Measurements from ENCODE around the gene GCSAM.

- no peak for TF ChIP-seq CTCF (IDR thresholded peaks at IDR 0.05; ENCODE audit: extremely low read depth in 1 of 2, insufficient read depth in 1 of 2, low read depth in 1 of 2, low read length in 2 of 2)
- no peak for TF ChIP-seq POLR2A (IDR thresholded peaks at IDR 0.05; ENCODE audit: low read depth, low read length)
Measured at GRCh38 chr3:112136046-112136445, 3.0 kb upstream of the GCSAM start.

Data from endothelial cell of umbilical vein (primary cell).